Thymus (tissue), 11 donors: ENCODE measurements around the gene ERBB4. TPM values are rescaled to one million over a fixed set of nuclear protein-coding genes. Genes with fewer than 3 reads are reported as not detected.

ENCODE experiments used
- DNase-seq, 9 donors: peaks; one replicate each; pipeline ENCODE4 v3.0.0-alpha.2; 2013; ENCODE audit warnings: low spot score in 9 of 9, low read depth in 6 of 9, missing footprints in 1 of 9
- H3K27ac ChIP-seq, 2 donors: one replicate each; pipeline ENCODE4 v1.5.1; 2013; ENCODE audit warnings: control low read depth in 1 of 2, low read depth in 1 of 2, low read length in 1 of 2, mild to moderate bottlenecking in 1 of 2, moderate library complexity in 1 of 2
- H3K27me3 ChIP-seq, 2 donors: one replicate each; pipeline ENCODE4 v1.5.1; 2013; ENCODE audit warnings: low read length in 1 of 2; ENCODE audit not compliant: control insufficient read depth in 2 of 2, insufficient read depth in 1 of 2
- H3K36me3 ChIP-seq, 2 donors: one replicate each; pipeline ENCODE4 v1.5.1; 2013; ENCODE audit warnings: low read length in 1 of 2, mild to moderate bottlenecking in 1 of 2, moderate library complexity in 1 of 2; ENCODE audit not compliant: control insufficient read depth in 2 of 2, insufficient read depth in 2 of 2
- H3K4me1 ChIP-seq, 2 donors: one replicate each; pipeline ENCODE4 v1.5.1; 2013; ENCODE audit warnings: low read length in 2 of 2; ENCODE audit not compliant: control insufficient read depth in 2 of 2, insufficient read depth in 2 of 2
- H3K4me3 ChIP-seq, 2 donors: one replicate each; pipeline ENCODE4 v1.5.1; 2013; ENCODE audit warnings: low read length in 2 of 2, control low read depth in 1 of 2, mild to moderate bottlenecking in 1 of 2
- H3K9me3 ChIP-seq, 2 donors: one replicate each; pipeline ENCODE4 v1.5.1; 2013; ENCODE audit warnings: low read length in 1 of 2, mild to moderate bottlenecking in 1 of 2; ENCODE audit not compliant: control insufficient read depth in 2 of 2, insufficient read depth in 1 of 2
- WGBS: extraction: QIAGEN DNeasy Blood & Tissue Kit; methylation state at CpG from one replicate; pipeline ENCODE4 v1.1.7; 2013; 5-methylcytosine and 5-hydroxymethylcytosine counted together
- polyA plus RNA-seq: library from polyadenylated mRNA; stranded (reverse); fragments of 200-250 nt; gene quantifications from one replicate; pipeline ENCODE4 v1.2.3, GENCODE V29; 2013
- total RNA-seq: library from RNA; stranded (reverse); fragments of 120-200 nt; gene quantifications from one replicate; pipeline ENCODE4 v1.2.4, GENCODE V29; 2013
- donor health status: healthy.

ERBB4 gene
- total and polyA plus RNA-seq, 2 donors, result 0.16 to 0.19 TPM

DNA sequence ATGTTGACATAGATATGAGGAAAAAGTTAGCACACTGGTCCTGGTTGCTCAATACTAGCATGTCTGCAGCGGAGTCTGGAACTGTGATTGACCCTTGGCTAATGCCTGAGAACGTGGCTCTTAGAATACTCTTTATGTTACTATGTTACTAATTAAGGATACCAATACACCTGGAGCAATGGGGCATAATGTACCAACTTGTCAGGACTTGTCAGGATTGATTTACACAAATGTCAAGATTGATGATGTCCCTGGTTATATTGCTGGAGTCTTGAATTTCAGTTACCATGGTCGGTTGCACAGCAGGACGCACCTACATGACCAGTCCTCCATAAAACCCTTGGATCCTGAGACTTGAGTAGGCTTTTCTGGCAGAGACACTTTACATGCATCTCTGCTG lies 1171.3 kb downstream of the ERBB4 start:
- no peak overlapping the region for H3K27ac ChIP-seq
- H3K4me1 ChIP-seq, result peaks cover 0 to 2% of the 10 kb centered on the region in 2 donors
- H3K4me3 ChIP-seq, result no peak overlapping the region
- no peaks in the 10 kb centered on the region for H3K36me3 ChIP-seq
- peak in 2 of 9 donors; percentile 1 to 8 for DNase-seq
- H3K27me3 ChIP-seq, result no peaks in the 10 kb centered on the region
- 89% methylated on average over 4 of the region's 4 CpGs for WGBS
- no peaks in the 10 kb centered on the region for H3K9me3 ChIP-seq

- Histone ChIP-seq H3K9me3 (no peaks in the 10 kb centered on the region), H3K4me1 (peaks cover 0 to 2% of the 10 kb centered on the region in 2 donors), H3K4me3 (no peak overlapping the region), H3K27ac (no peak overlapping the region), H3K36me3 (no peaks in the 10 kb centered on the region), H3K27me3 (no peaks in the 10 kb centered on the region)
- WGBS, result 53% methylated on average over 1 of the region's 1 CpG
- DNase-seq, result no peak
These were observed 1173.7 kb downstream of the ERBB4 start for GRCh38 chr2:211364911-211365310.

- no peaks in the 10 kb centered on the region for H3K4me1 ChIP-seq
- no peaks in the 10 kb centered on the region for H3K27me3 ChIP-seq
- H3K36me3 ChIP-seq, result no peaks in the 10 kb centered on the region
- H3K9me3 ChIP-seq, result no peaks in the 10 kb centered on the region
- no peak overlapping the region for H3K27ac ChIP-seq
- no peak for DNase-seq
- 28% methylated on average over 1 of the region's 1 CpG for WGBS
- H3K4me3 ChIP-seq, result no peak overlapping the region
These were observed 1177.2 kb downstream of the ERBB4 start for GRCh38 chr2:211361383-211361782.

DNA sequence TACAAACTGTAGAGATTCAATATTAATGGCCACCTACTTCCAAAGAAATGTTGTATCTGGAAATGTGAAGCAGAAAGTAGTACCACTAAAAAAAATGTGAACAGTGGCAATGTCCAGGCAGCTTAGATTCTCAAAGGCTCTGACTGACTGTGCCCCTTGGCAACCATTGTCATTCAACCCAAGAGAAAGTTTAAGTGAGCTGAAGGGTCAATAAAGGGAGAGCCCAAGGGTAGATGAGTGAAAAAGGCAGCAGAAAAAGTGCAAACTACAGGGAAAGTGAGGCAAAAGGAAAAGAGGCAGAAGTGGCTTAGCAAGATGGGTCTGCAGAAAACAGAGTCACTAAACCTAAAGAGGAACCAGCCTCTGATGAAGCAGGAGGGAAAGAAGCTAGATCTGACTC lies 1179.3 kb downstream of the ERBB4 start:
- Histone ChIP-seq H3K36me3 (no peaks in the 10 kb centered on the region), H3K4me3 (no peak overlapping the region), H3K4me1 (no peaks in the 10 kb centered on the region), H3K27ac (no peak overlapping the region), H3K27me3 (no peaks in the 10 kb centered on the region), H3K9me3 (no peaks in the 10 kb centered on the region)
- no peak for DNase-seq

- Histone ChIP-seq H3K4me1 (no peaks in the 10 kb centered on the region), H3K27ac (no peak overlapping the region), H3K9me3 (no peaks in the 10 kb centered on the region), H3K36me3 (no peaks in the 10 kb centered on the region), H3K27me3 (no peaks in the 10 kb centered on the region), H3K4me3 (no peak overlapping the region)
- no peak for DNase-seq
- 88% methylated on average over 3 of the region's 3 CpGs for WGBS
These were observed 1180.1 kb downstream of the ERBB4 start for GRCh38 chr2:211358504-211358903.

DNA sequence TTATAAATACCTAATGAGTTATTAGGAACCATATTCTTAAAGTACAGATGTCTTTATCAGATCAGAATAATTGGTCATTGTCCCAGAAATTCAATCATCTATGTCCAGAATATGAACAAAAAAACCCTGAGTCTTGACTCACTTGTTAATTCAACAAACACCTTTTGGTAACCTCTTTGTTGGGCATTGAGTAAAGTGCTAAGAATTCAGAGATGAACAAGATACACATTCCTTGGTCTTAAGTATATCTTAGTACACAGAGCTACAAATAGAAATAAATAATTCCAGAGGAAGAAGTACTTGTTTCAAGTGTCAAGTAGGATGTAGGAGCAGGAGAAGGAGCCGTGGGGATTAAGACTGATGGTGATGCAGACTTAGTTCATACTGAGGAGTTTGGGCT lies 1184.1 kb downstream of the ERBB4 start:
- no peak for DNase-seq
- H3K4me1 ChIP-seq, result no peaks in the 10 kb centered on the region
- 91% methylated on average over 1 of the region's 1 CpG for WGBS
- H3K4me3 ChIP-seq, result no peak overlapping the region
- H3K36me3 ChIP-seq, result no peaks in the 10 kb centered on the region
- no peak overlapping the region for H3K27ac ChIP-seq
- H3K27me3 ChIP-seq, result no peaks in the 10 kb centered on the region
- no peaks in the 10 kb centered on the region for H3K9me3 ChIP-seq

DNA sequence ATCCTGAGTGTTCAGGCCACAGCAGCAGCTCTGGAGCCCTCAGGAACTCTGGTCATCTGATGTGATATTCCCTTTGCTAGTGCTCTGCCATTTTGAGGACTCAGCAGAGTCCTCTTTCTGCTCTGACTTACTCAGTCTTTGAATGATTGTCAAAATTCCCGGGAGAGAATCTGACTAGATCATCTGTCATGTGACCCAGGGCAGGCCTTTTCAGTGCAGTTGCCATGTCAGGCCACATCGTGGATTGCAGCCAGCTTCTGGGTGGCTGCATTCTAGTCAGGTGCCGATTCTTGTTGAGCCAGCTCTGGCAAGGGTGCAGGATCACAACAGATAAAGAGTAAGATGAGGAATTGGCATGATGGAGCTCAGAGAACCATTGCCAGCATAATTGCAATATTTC lies 1186.6 kb downstream of the ERBB4 start:
- H3K4me1 ChIP-seq, result no peaks in the 10 kb centered on the region
- no peak for DNase-seq
- no peak overlapping the region for H3K27ac ChIP-seq
- H3K4me3 ChIP-seq, result no peak overlapping the region
- H3K27me3 ChIP-seq, result no peaks in the 10 kb centered on the region
- no peaks in the 10 kb centered on the region for H3K36me3 ChIP-seq
- H3K9me3 ChIP-seq, result peaks cover 0 to 4% of the 10 kb centered on the region in 2 donors
- WGBS, result 90% methylated on average over 3 of the region's 3 CpGs

DNA sequence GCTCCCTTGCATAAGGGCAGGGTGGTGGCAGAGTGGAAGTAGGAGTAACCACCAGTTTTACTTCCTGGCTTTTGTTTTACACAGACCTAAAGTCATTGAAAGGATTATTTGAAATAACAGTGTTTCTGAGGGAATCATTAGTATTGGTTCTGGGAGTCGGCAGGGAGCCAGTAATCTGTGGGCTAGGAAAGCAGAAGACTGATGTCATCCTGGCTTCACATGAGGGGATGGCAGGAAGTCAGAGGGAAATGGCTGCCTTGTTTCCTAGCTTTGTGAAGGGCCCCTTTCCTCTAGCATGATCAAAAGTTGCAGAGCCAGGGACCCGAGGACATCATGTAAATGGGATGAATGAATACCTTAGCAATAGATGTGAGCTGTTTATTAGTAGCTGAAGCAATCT lies 1189.6 kb downstream of the ERBB4 start:
- Histone ChIP-seq H3K27ac (no peak overlapping the region), H3K36me3 (no peaks in the 10 kb centered on the region), H3K9me3 (peaks cover 0 to 4% of the 10 kb centered on the region in 2 donors), H3K4me1 (no peaks in the 10 kb centered on the region), H3K27me3 (no peaks in the 10 kb centered on the region), H3K4me3 (no peak overlapping the region)
- no peak for DNase-seq
- 69% methylated on average over 2 of the region's 2 CpGs for WGBS

DNA sequence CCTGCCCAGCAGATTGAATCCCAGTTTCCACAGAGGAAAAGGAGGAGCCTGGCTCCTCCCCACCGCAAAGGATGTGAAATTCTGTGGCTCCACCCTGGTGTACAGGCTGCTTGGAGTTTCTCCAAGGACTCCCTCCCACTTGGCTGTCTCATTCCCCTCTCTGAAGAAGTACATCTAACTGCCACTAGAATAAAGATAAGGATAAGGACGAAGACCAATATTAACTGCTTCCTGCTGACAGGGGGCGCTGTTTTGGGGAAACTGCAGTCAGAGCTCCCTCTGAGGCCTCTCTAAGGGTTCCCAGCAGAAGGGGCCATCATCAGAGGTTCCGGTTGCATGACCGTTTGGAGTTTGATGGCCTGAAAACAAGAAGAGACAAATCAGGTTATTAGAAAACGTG lies 1191.3 kb downstream of the ERBB4 start:
- H3K36me3 ChIP-seq, result no peaks in the 10 kb centered on the region
- no peaks in the 10 kb centered on the region for H3K4me1 ChIP-seq
- no peak for DNase-seq
- peaks cover 0 to 4% of the 10 kb centered on the region in 2 donors for H3K9me3 ChIP-seq
- no peaks in the 10 kb centered on the region for H3K27me3 ChIP-seq
- H3K27ac ChIP-seq, result no peak overlapping the region
- 85% methylated on average over 6 of the region's 6 CpGs for WGBS
- H3K4me3 ChIP-seq, result no peak overlapping the region

- no peaks in the 10 kb centered on the region for H3K4me1 ChIP-seq
- H3K4me3 ChIP-seq, result no peak overlapping the region
- no peak for DNase-seq
- peaks cover 0 to 4% of the 10 kb centered on the region in 2 donors for H3K9me3 ChIP-seq
- no peaks in the 10 kb centered on the region for H3K36me3 ChIP-seq
- H3K27ac ChIP-seq, result no peak overlapping the region
- no peaks in the 10 kb centered on the region for H3K27me3 ChIP-seq
These were observed 1194.3 kb downstream of the ERBB4 start for GRCh38 chr2:211344289-211344688.
